HG02884 (cell line): ENCODE results near the gene U2AF2.
"Not testable (repeated sequence)": the region's sequence is repeated elsewhere in the genome, so short reads cannot be mapped to it uniquely, and the experiment has no call there.

Experiments used
- ATAC-seq: cut with Tn5 transposase; IDR thresholded peaks from one replicate; pipeline ENCODE4 v1.9.1; 2021; ENCODE audit warnings: mild to moderate bottlenecking, moderate library complexity; ENCODE audit not compliant: unreplicated experiment

U2AF2 gene

DNA sequence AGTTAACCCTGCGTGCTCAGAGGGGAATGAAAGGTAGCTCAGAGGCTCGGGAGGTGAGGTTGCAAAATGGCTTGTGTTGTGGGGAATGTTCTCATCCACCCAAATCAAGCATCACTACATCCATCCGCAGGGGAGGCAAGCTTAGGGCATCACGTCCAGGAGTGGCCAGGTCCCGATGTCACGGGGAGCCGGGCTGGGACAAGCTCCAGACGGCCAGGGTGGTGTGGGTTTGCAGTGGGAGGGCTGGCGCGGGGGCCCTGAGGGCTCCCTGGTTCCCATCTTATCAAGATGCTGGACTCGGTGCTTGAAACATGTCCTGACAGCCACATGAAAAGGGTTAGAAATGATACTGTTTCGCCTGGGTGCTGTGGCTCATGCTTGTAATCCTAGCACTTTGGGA, 46.0 kb downstream of the U2AF2 start:
- ATAC-seq = no peak

DNA sequence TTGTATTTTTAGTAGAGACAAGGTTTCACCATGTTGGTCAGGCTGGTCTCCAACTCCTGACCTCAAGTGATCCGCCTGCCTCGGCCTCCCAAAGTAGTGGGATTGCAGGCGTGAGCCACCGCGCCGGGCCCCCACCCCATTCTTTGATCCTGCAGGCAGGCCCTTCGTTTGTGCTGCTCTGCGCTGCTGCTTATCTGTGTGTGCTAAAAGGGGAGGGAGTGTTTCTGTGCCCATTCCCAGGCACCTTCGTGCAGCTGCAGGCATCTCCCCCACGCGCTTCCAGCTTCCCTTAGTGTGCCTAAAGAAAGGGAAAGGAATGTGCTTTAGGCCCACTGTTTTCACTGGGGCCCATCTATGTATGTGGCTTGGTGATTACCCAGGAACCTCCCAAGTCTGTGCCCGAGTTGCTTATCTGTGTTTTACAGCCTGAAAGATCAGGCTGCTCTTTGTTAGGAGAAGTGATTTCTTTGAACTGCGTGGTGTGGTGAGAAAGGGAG, 47.3 kb downstream of the U2AF2 start:
- ATAC-seq = no peak

DNA sequence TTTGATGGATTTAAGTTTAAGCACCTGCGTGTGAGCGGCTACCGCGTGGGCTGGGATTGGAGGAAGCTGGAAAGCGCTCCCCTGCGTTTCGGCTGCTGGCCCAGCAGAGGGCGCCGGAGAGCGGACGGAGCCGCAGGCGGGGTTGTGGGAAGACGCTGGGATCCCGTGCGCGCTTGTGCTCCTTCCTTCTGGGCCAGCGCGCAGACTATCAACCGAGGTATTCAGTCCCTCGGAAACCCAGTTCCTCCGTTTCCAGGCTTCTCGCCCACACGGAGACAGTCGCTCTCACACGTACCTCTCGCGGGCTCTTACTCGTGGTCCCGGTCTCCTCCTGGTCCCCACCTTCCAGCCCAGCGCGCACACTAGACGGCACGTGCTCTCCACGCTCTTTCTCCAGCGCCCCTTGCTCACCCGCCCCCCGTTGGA, 49.0 kb downstream of the U2AF2 start:
- no peak for ATAC-seq

DNA sequence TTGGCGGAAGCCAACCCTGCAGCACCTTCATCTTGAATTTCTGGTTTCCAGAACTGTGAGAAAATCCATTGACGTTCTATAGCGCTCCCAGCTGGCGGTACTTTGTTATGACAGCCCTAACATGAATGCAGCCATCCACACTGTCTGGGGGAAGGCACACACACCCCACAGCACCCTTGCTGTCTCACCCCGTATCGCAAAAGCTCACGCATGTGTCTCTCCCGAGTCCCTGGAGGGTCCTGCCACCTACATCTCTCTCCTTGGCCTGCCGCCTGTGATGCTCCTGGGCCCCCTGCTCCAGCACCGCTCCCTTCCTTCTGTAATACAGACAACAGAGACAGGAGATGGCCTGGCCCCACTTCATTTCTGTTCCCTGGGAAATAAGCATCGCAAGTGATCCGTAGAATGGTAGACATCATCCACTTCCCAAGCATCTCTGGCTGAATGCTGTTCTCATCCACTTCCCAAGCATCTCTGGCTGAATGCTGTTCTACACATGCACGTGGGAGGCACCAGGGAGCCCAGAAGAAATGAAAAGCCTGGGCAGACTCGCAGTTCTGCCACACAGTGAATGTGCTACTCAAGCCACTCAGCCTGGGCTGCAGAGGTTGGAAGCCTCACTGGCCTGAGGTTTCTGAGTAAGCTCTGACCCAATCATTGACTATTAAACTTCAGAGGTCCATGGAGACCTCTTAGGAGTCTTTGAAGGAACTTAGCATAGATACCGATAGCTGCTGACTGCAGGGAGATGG, 49.8 kb downstream of the U2AF2 start:
- ATAC-seq = no peak

DNA sequence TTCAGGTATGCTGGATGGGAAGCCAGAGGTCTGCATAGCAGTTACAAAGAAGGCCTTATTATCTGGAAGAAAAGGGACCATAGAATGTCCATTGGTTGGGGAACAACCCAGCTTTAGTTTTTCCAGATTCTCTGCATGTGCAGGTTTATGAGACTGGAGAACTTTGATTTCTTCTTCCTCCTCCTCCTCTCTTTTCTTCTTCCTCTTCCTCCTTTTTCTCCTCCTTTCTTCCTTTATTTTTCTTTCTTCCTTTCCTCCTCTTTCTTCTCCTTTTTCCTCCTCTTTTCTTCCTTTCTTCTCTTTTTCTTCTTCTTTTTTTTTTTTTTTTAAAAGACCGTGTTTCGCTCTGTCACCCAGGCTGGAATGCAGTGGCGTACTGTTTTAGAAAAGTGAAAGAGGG, 51.1 kb downstream of the U2AF2 start:
- no peak for ATAC-seq

DNA sequence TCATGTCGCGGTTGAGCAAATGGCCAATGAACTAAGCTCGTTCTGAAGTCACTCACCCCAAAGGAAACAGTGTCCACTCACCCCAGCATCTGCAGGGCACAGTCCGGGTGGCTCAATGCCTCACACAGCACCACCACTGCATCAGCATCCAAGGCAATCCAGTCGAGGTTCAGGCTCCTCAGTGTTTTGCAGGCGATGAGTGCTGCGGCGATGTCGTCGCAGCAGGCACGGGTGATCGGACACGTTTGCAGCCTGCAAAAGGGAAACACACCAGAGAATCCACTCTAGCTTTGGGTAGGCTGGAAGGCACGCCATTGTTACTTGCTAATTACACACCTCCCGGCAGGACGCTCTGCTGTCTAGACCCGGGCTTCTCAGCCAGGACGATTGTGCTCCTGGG, 56.9 kb downstream of the U2AF2 start:
- no peak for ATAC-seq

DNA sequence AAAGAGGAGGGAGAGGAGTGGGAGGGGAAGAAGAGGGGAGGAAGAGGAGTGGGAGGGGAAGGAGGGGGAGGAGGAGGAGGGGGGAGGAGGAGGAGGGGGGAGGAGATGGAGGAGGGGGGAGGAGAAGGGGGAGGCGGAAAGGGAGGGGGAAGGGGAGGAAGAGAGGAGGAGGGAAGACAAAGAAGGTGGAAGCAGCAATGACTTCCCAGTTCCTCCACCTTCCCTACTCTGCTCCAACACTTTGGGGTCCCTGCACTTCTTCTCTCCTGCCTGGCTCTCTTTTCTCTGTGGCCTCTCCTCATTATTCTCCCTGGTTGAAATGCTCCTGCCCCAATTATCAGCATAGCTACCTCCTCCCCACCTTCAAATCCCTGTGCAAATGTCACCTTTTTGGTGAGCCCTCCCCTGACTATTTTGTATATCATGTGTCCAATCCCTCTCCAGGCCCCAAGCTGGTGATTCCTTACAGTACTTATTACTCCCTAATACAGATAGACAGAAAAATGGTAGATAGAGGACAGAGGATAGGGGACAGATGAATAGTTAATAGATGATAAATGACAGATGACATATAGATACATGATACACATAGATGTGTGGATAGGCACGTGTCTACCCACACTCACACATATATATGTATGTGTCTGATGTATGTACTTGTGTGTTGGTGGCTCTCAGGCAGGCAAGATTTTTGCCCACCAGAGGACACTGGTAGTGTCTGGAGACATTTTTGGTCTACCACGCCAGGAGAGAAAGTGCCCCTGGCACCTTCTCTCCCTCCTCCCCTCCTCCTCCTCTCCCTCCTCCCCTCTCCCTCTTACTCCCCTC, 58.2 kb downstream of the U2AF2 start:
- ATAC-seq = no peak

DNA sequence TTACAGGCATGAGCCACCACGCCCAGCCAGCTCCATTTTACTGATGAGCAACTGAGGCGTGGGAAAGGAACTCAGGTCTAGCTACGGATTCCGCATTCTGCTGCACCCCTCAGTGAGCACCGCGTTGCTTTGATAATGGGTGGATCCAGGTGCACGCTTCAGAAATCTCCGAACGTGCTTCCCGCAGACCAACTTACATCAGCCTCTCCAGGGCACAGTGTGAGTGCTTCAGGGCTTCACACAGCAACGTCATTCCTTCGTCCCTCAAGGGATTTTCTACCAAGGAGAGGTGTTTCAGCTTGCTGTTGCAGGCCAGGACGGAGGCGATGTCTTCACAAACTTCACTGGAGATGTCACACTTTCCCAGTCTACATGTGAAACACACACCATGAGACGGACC, 61.7 kb downstream of the U2AF2 start:
- ATAC-seq = no peak

DNA sequence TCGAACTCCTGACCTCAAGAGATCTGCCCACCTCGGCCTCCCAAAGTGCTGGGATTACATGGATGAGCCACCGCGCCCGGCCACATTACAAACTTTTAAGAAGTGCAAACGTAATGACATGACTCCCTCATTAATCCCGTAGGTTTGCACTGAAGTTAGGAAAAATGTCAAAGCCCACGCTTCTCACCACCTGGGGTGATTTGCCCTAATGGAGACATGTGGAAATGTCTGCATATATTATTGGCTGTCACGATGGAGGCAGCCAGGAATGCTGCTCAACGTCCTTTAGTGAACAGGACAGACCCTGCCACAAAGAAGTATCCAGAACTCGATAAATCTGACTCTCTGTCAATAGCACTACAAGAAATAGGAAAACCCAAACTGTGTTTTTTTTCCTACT, 62.4 kb downstream of the U2AF2 start:
- ATAC-seq = no peak

DNA sequence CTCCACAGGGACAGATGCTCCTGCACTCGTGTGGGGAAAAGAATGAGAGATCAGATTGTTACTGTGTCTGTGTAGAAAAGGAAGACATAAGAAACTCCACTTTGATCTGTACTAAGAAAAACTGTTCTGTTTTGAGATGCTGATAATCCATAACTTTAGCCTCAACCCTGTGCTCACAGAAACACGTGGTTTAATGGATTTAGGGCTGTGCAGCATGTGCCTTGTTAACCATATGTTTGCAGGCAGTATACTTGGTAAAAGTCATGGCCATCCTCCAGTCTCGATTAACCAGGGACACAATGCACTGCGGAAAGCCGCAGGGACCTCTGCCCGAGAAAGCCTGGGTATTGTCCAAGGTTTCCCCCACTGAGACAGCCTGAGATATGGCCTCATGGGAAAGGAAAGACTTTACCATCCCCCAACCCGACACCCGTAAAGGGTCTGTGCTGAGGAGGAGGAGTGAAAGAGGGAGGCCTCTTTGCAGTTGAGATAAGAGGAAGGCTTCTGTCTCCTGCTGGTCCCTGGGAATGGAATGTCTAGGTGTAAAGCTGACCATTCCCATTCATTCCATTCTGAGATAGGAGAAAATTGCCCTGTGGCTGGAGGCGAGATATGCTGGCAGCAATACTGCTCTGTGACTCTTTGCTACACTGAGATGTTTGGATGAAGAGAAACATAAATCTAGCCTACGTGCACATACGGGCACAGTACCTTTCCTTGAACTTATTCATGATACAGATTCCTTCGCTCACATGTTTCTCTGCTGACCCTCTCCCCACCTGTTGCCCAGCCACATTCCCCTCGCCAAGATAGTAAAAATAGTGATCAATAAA, 63.3 kb downstream of the U2AF2 start:
- not testable (repeated sequence) for ATAC-seq

DNA sequence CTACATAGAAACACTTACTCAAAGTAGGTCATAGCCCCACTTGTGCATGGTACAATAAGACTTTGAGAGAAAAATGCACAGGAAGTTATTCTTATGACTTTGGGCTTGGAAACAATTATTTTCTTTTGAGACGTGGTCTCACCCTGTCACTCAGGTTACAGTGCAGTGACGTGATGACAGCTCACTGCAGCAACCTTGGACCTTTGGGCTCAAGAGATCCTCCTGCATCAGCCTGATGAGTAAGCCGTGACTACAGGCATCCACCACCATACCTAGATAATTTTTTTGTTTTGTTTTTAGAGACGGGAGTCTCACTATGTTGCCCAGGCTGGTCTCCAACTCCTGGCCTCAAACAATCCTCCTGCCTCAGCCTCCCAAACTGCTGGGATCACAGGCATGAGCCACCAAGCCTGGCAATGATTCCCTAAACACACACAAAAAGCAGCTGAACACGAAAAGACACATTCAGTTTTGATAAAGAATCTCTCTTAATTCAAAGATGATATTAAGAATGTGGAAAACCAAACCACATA, 65.4 kb downstream of the U2AF2 start:
- ATAC-seq = no peak

DNA sequence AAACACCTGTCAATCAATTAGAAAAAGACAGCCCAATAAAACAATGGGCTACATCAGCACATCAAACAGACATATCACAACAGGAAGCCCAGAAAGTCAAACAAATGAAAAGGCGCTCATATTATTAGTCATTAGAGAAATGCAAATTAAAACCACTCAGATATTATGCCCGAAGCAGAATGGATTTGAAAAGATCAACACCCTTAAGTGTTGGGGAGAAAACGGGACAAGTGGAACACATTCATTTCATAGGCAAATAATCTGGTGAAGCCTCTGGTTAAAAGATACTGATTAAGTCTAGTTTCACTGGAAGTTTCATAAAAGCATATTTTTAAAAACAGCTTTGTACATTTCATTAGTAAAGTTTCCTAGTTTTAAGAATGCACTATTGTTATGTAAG, 66.0 kb downstream of the U2AF2 start:
- no peak for ATAC-seq

DNA sequence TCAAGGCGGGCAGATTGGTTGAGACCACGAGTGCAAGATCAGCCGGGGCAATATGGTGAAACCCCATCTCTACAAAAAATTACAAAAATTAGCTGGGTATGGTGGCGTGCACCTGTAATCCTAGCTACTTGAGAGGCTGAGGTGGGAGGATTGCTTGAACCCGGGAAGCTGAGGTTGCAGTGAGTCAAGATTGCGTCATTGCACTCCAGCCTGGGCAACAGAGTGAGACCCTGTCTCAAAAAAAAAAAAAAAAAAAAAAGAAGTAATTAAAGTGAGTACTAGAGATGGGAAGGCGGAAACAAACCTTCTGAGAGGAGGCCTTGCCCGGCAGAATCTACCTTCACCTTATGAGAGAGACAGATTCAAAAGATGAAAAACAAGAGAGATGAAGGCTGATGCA, 68.7 kb downstream of the U2AF2 start:
- ATAC-seq = no peak
